Measurements from ENCODE around the gene OXT. TPM values are rescaled to one million over a fixed set of nuclear protein-coding genes. Genes with fewer than 3 reads are reported as not detected.

The OXT gene
- total RNA-seq, 2 donors from 2014 or later, result not detected

DNA sequence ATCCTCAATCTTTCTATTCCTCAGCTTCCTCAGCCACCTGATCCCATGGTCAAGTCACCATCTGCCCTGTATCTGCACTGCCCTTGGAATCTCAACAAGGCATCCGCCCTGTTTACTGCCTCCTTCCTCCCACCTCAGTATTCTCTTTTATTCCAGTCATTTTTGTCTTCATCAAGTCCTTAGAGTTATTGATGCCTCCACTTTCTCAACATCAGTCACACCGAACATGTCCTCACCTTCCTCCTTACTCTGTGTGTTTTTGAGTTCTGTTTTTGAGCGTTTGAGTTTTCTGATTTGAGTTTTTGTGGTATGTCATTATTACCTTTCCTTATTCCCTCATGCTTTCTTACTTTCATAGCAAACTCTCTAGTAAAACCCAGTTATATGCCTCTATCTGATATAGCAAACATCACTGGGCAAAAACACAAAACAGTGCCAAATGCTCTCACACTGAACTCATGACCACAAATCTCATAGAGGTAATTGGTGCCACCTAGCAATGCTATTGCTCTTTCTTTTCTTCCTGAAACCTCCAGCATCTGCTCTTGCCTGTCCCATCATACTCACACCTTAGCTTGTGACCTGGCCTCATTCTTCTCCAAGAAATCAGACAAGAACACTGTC is 39.8 kb upstream of the OXT start:
- H3K4me3 ChIP-seq, result no peak overlapping the region
- no peak for DNase-seq
- no peaks in the 10 kb centered on the region for H3K9me3 ChIP-seq
- H3K4me1 ChIP-seq, result no peaks in the 10 kb centered on the region
- TF ChIP-seq, protein P1, sequence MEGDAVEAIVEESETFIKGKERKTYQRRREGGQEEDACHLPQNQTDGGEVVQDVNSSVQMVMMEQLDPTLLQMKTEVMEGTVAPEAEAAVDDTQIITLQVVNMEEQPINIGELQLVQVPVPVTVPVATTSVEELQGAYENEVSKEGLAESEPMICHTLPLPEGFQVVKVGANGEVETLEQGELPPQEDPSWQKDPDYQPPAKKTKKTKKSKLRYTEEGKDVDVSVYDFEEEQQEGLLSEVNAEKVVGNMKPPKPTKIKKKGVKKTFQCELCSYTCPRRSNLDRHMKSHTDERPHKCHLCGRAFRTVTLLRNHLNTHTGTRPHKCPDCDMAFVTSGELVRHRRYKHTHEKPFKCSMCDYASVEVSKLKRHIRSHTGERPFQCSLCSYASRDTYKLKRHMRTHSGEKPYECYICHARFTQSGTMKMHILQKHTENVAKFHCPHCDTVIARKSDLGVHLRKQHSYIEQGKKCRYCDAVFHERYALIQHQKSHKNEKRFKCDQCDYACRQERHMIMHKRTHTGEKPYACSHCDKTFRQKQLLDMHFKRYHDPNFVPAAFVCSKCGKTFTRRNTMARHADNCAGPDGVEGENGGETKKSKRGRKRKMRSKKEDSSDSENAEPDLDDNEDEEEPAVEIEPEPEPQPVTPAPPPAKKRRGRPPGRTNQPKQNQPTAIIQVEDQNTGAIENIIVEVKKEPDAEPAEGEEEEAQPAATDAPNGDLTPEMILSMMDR (IDR thresholded peaks at IDR 0.05), result no peak
- TF ChIP-seq POLR2A (IDR thresholded peaks at IDR 0.05), result no peak
- WGBS, 2 donors, result 91 to 93% methylated on average over 3 of the region's 3 CpGs
- H3K36me3 ChIP-seq (replicated peaks in 1 of 2; ENCODE audit: insufficient read depth in 1 of 2, low read depth in 2 of 2), result peaks cover 0 to 20% of the 10 kb centered on the region in 2 donors
- intact Hi-C loops (cut with DNase I), result no loop called here
- no peaks in the 10 kb centered on the region for H3K27me3 ChIP-seq
- no peak for ATAC-seq
- no peak overlapping the region for H3K27ac ChIP-seq

DNA sequence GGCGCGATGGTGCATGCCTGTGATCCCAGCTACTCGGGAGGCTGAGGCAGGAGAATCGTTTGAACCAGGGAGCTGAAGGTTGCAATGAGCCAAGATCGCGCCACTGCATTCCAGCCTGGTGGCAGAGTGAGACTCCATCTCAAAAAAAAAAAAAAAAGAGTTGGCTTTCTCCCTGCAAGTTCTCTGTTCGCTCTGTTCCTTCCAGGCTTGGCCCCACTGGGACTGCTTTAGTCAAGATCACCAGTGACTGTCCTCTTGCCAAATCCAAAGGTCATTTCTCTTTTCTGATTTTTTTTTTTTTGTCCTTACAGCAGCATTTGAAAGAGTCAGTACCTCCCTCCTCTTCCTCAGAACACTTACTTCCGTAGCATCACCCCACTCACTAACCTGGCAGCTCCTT is 38.8 kb upstream of the OXT start:
- Histone ChIP-seq H3K27ac (no peak overlapping the region), H3K9me3 (no peaks in the 10 kb centered on the region), H3K4me3 (no peak overlapping the region), H3K4me1 (no peaks in the 10 kb centered on the region), H3K27me3 (no peaks in the 10 kb centered on the region), H3K36me3 (replicated peaks in 1 of 2; ENCODE audit: insufficient read depth in 1 of 2, low read depth in 2 of 2) (peaks cover 0 to 23% of the 10 kb centered on the region in 2 donors)
- 85 to 96% methylated on average over 8 of the region's 8 CpGs for WGBS, 2 donors
- intact Hi-C loops (cut with DNase I), result no loop called here
- no peak for ATAC-seq
- no peak for TF ChIP-seq POLR2A (IDR thresholded peaks at IDR 0.05)
- TF ChIP-seq, protein P1 (IDR thresholded peaks at IDR 0.05), result no peak
- DNase-seq, result peak in 1 of 4 donors; percentile 26

DNA sequence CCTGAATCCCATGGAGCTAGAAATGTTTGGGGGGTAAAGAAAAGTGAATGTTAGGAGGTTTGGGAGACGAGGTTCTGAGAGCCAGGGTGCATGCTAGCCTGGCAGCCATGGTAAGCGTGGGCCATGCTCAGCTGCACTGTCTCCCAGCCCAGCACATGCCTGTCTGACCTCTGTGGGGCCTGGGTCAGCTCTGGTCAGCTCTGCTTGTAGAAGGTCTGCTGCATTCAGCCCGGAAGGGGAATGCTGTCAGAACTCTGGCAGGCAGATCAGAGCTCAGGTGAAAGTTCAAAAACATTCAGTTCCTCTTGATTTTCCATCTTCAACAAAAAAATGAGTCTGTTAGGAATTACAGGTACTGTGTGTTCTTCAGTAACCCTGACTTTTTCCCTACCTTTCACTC is 33.8 kb upstream of the OXT start:
- ATAC-seq (no peak), DNase-seq (no peak)
- Histone ChIP-seq H3K27me3 (no peaks in the 10 kb centered on the region), H3K9me3 (no peaks in the 10 kb centered on the region), H3K4me3 (no peak overlapping the region), H3K4me1 (peaks cover 12% of the 10 kb centered on the region), H3K27ac (no peak overlapping the region), H3K36me3 (replicated peaks in 1 of 2; ENCODE audit: insufficient read depth in 1 of 2, low read depth in 2 of 2) (peaks cover 0 to 24% of the 10 kb centered on the region in 2 donors)
- WGBS, 2 donors, result 89 to 90% methylated on average over 3 of the region's 3 CpGs
- TF ChIP-seq, protein P1 (IDR thresholded peaks at IDR 0.05), result no peak
- TF ChIP-seq POLR2A (IDR thresholded peaks at IDR 0.05), result no peak
- intact Hi-C loops (cut with DNase I), result no loop called here

DNA sequence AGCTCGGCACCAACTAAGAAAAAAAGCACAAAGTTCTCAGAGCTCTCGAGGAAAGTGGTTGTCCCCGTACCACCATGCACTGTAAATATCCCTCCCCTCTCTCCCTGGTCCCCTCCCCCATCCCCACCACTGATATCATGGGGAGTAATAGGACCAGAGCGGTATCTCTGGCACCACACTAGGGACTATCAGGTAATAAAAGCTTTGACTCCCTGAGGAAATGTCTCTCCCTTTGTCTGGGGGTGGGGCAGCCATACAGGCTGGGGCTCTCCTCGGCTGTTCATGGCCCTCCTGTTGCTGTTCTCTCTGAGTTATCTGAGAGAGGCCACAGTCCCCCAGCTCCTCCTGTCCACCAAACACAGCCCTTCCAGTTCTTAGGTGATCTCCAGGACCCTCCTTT is 33.0 kb upstream of the OXT start:
- no peak overlapping the region for H3K27ac ChIP-seq
- no peak overlapping the region for H3K4me3 ChIP-seq
- H3K36me3 ChIP-seq (replicated peaks in 1 of 2; ENCODE audit: insufficient read depth in 1 of 2, low read depth in 2 of 2), result peaks cover 0 to 24% of the 10 kb centered on the region in 2 donors
- ATAC-seq (no peak), DNase-seq (no peak)
- no peaks in the 10 kb centered on the region for H3K27me3 ChIP-seq
- intact Hi-C loops (cut with DNase I), result no loop called here
- H3K9me3 ChIP-seq, result no peaks in the 10 kb centered on the region
- WGBS, 2 donors, result 78 to 80% methylated on average over 5 of the region's 5 CpGs
- peaks cover 15% of the 10 kb centered on the region for H3K4me1 ChIP-seq
- TF ChIP-seq, protein P1 (IDR thresholded peaks at IDR 0.05), result no peak
- no peak for TF ChIP-seq POLR2A (IDR thresholded peaks at IDR 0.05)

DNA sequence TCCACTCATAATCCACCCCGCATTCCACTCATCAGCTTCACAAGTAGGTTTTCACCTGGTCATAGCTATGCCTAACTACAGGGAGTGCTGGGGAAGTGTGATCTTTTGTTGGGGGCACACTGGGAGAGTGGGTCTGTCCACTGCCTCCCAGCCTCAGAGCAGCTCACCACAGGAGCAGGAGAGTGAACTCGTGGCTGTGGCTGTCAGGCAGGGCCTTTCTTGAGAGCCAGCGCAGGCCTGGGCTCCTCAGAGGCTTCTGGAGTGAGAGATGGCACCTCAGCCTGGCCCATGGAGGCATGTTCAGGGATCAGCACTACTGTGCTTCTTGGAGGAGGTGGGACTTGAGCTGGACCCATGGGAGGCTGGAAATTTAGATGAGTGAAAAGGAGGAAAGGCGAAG is 32.0 kb upstream of the OXT start:
- no peaks in the 10 kb centered on the region for H3K9me3 ChIP-seq
- no peak overlapping the region for H3K4me3 ChIP-seq
- H3K27me3 ChIP-seq, result no peaks in the 10 kb centered on the region
- peaks cover 0 to 24% of the 10 kb centered on the region in 2 donors for H3K36me3 ChIP-seq (replicated peaks in 1 of 2; ENCODE audit: insufficient read depth in 1 of 2, low read depth in 2 of 2)
- TF ChIP-seq, protein P1 (IDR thresholded peaks at IDR 0.05), result no peak
- TF ChIP-seq POLR2A (IDR thresholded peaks at IDR 0.05), result no peak
- WGBS, 2 donors, result 90% methylated on average over 4 of the region's 4 CpGs
- DNase-seq (no peak), ATAC-seq (no peak)
- H3K4me1 ChIP-seq, result peaks cover 15% of the 10 kb centered on the region
- no peak overlapping the region for H3K27ac ChIP-seq
- intact Hi-C loops (cut with DNase I), result no loop called here

Data from body of pancreas (tissue), 4 donors.